Neural progenitor cell (in vitro differentiated cells): Measurements from ENCODE around the gene EDEM1. TPM values are rescaled to one million over a fixed set of nuclear protein-coding genes. Genes with fewer than 3 reads are reported as not detected.

Source experiments
- DNase-seq: peaks from one replicate; pipeline ENCODE4 v3.0.0-alpha.2; 2016; ENCODE audit warnings: low spot score
- H2AFZ ChIP-seq: fragments of 200-600 bp; sonication (generic); replicated peaks from 2 replicates; pipeline ENCODE4 v1.6.1; 2016; ENCODE audit warnings: antibody characterized with exemption
- H3F3A ChIP-seq: fragments of 200-600 bp; sonication (generic); 2 replicates; pipeline ENCODE4 v1.6.1; 2016; ENCODE audit warnings: antibody characterized with exemption, low read depth
- H3K27ac ChIP-seq: fragments of 200-600 bp; sonication (generic); 2 replicates; pipeline ENCODE4 v1.5.1; 2016; ENCODE audit warnings: mild to moderate bottlenecking
- H3K27me3 ChIP-seq: fragments of 200-600 bp; sonication (generic); 2 replicates; pipeline ENCODE4 v1.6.1; 2016; ENCODE audit warnings: mild to moderate bottlenecking, moderate library complexity
- H3K36me3 ChIP-seq: fragments of 200-600 bp; sonication (generic); 2 replicates; pipeline ENCODE4 v1.5.1; 2016
- H3K4me1 ChIP-seq: fragments of 200-600 bp; sonication (generic); 2 replicates; pipeline ENCODE4 v1.6.1; 2016; ENCODE audit warnings: mixed run types
- H3K4me2 ChIP-seq: fragments of 200-600 bp; sonication (generic); 2 replicates; pipeline ENCODE4 v1.6.1; 2016
- H3K4me3 ChIP-seq: fragments of 200-600 bp; sonication (generic); 2 replicates; pipeline ENCODE4 v1.5.1; 2016
- H3K79me2 ChIP-seq: fragments of 200-600 bp; sonication (generic); 2 replicates; pipeline ENCODE4 v1.6.1; 2016; ENCODE audit warnings: low read depth
- H3K9ac ChIP-seq: fragments of 200-600 bp; sonication (generic); 2 replicates; pipeline ENCODE4 v1.6.1; 2016
- H3K9me3 ChIP-seq: fragments of 200-600 bp; sonication (generic); 2 replicates; pipeline ENCODE4 v1.5.1; 2016; ENCODE audit warnings: low read depth
- H4K20me1 ChIP-seq: fragments of 200-600 bp; sonication (generic); 2 replicates; pipeline ENCODE4 v1.6.1; 2016; ENCODE audit warnings: low read depth
- H3K27ac Mint-ChIP-seq: 3 replicates; pipeline ENCODE4 v1.8.0; 2021; ENCODE audit warnings: mixed read lengths
- H3K27me3 Mint-ChIP-seq: 2 replicates; pipeline ENCODE4 v1.8.0; 2022; ENCODE audit warnings: low read depth, mild to moderate bottlenecking, inconsistent platforms, moderate library complexity, mixed read lengths; ENCODE audit not compliant: insufficient read depth
- H3K36me3 Mint-ChIP-seq: 3 replicates; pipeline ENCODE4 v1.8.0; 2021; ENCODE audit warnings: mixed read lengths
- H3K4me1 Mint-ChIP-seq: 3 replicates; pipeline ENCODE4 v1.8.0; 2021; ENCODE audit warnings: mixed read lengths
- H3K4me3 Mint-ChIP-seq: 3 replicates; pipeline ENCODE4 v1.8.0; 2021; ENCODE audit warnings: mild to moderate bottlenecking, moderate library complexity, mixed read lengths
- H3K9me3 Mint-ChIP-seq: 3 replicates; pipeline ENCODE4 v1.8.0; 2020; ENCODE audit warnings: mixed read lengths
- CTCF ChIP-seq: fragments of 200-600 bp; sonication (generic); IDR thresholded peaks from 2 replicates; pipeline ENCODE4 v1.5.1; 2017; ENCODE audit warnings: antibody characterized with exemption, mild to moderate bottlenecking
- EZH2 ChIP-seq: fragments of 200-600 bp; sonication (generic); IDR thresholded peaks from 2 replicates; pipeline ENCODE4 v1.6.1; 2017; ENCODE audit warnings: antibody characterized with exemption, mild to moderate bottlenecking, moderate library complexity
- EZH2phosphoT487 ChIP-seq: fragments of 200-600 bp; sonication (generic); IDR thresholded peaks from 2 replicates; pipeline ENCODE4 v1.6.1; 2017; ENCODE audit warnings: antibody characterized with exemption
- total RNA-seq: library from RNA; depleted of rRNA; stranded (reverse); fragments of >200 nt; gene quantifications from 2 replicates; pipeline ENCODE4 v1.2.3, GENCODE V29; 2015; ENCODE audit warnings: low replicate concordance

The EDEM1 gene
- total RNA-seq, 1 donor from 2014 or later, result 11.8 TPM

- Histone ChIP-seq H4K20me1 (no peaks in the 10 kb centered on the region), H3K27ac (no peak overlapping the region), H2AFZ (no peak overlapping the region), H3K79me2 (no peaks in the 10 kb centered on the region), H3K36me3 (peaks cover 4% of the 10 kb centered on the region), H3K4me3 (no peak overlapping the region), H3F3A (no peaks in the 10 kb centered on the region), H3K9me3 (no peaks in the 10 kb centered on the region), H3K27me3 (no peaks in the 10 kb centered on the region), H3K9ac (no peak overlapping the region), H3K4me2 (no peak overlapping the region), H3K4me1 (no peaks in the 10 kb centered on the region)
- Mint-ChIP-seq H3K4me1 (no peaks in the 10 kb centered on the region), H3K9me3 (no peaks in the 10 kb centered on the region), H3K36me3 (peaks cover 32% of the 10 kb centered on the region), H3K27me3 (no peaks in the 10 kb centered on the region), H3K4me3 (no peak overlapping the region), H3K27ac (no peak overlapping the region)
- TF ChIP-seq EZH2phosphoT487 (no peak), EZH2 (no peak), CTCF (no peak)
- no peak for DNase-seq
Measured at GRCh38 chr3:5202222-5202621, 14.7 kb downstream of the EDEM1 start.

GRCh38 chr3:5205165-5205941 is 17.8 kb downstream of the EDEM1 start:
- H3K9me3 Mint-ChIP-seq, result no peaks in the 10 kb centered on the region
- DNase-seq, result no peak
- Histone ChIP-seq H3K36me3 (peaks cover 4% of the 10 kb centered on the region), H3K79me2 (no peaks in the 10 kb centered on the region), H3K27ac (no peak overlapping the region), H3K4me2 (no peak overlapping the region), H3K4me3 (no peak overlapping the region), H3K4me1 (no peaks in the 10 kb centered on the region), H4K20me1 (no peaks in the 10 kb centered on the region), H2AFZ (no peak overlapping the region), H3K9ac (no peak overlapping the region), H3K9me3 (no peaks in the 10 kb centered on the region), H3K27me3 (no peaks in the 10 kb centered on the region), H3F3A (no peaks in the 10 kb centered on the region)
- no peak overlapping the region for H3K27ac Mint-ChIP-seq
- TF ChIP-seq CTCF (no peak), EZH2phosphoT487 (no peak), EZH2 (no peak)
- no peaks in the 10 kb centered on the region for H3K27me3 Mint-ChIP-seq
- H3K4me3 Mint-ChIP-seq, result no peak overlapping the region
- peaks cover 38% of the 10 kb centered on the region for H3K36me3 Mint-ChIP-seq
- H3K4me1 Mint-ChIP-seq, result no peaks in the 10 kb centered on the region

GRCh38 chr3:5210926-5211325 is 23.4 kb downstream of the EDEM1 start:
- H3K27ac ChIP-seq, result no peak overlapping the region
- Mint-ChIP-seq H3K27me3 (peaks cover 2% of the 10 kb centered on the region), H3K27ac (no peak overlapping the region), H3K9me3 (no peaks in the 10 kb centered on the region), H3K36me3 (peaks cover 60% of the 10 kb centered on the region), H3K4me3 (no peak overlapping the region), H3K4me1 (peaks cover 4% of the 10 kb centered on the region)
- H3K4me3 ChIP-seq, result no peak overlapping the region
- no peaks in the 10 kb centered on the region for H3K79me2 ChIP-seq
- no peaks in the 10 kb centered on the region for H4K20me1 ChIP-seq
- TF ChIP-seq CTCF (no peak), EZH2 (no peak), EZH2phosphoT487 (no peak)
- H3K4me1 ChIP-seq, result no peaks in the 10 kb centered on the region
- H3K4me2 ChIP-seq, result no peak overlapping the region
- H3F3A ChIP-seq, result no peaks in the 10 kb centered on the region
- H3K9me3 ChIP-seq, result no peaks in the 10 kb centered on the region
- H3K27me3 ChIP-seq, result no peaks in the 10 kb centered on the region
- no peaks in the 10 kb centered on the region for H3K36me3 ChIP-seq
- no peak for DNase-seq
- H2AFZ ChIP-seq, result no peak overlapping the region
- H3K9ac ChIP-seq, result no peak overlapping the region
